T-helper 9 cell (primary cell): ENCODE results near the gene MYBPC3.

Experiments used
- DNase-seq: peaks from one replicate; pipeline ENCODE4 v3.0.0-alpha.2; 2020

Gene MYBPC3

DNA sequence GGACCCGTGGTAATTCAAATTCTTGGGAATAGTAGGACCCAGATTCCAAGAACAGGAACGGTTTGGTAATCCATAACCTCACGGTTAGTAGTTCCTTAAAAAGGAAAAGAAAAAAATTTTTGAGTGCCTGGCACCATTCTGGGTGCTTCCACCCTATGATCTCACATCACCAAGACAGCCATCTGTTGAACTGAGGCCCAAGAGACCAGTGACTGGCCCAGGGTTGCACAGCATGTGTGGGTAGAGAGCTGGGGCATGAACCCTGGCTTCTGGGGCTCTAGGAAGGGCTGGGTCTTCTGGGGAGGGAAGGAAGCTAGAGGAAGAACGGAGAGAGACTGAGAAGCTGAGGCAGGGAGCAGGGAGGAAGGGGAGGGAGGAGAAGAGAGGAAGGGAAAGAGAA lies 30.6 kb upstream of the MYBPC3 start:
- no peak for DNase-seq

DNA sequence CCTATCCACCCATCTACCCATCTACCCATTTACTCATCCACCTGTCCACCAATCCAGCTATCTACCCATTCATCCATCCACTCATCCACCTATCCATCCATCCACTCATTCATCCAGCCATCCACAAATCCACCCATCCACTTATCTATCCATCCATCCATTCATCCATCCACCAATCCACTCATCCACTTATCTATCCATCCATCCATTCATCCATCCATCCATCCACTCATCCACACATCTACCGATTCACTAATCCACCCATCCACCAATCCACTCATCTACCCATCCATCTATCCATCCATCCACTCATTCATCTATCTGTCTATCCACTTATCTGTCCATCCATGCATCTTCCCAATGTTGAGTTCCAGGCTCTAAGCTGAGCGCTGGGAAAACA lies 27.6 kb upstream of the MYBPC3 start:
- DNase-seq: no peak

DNA sequence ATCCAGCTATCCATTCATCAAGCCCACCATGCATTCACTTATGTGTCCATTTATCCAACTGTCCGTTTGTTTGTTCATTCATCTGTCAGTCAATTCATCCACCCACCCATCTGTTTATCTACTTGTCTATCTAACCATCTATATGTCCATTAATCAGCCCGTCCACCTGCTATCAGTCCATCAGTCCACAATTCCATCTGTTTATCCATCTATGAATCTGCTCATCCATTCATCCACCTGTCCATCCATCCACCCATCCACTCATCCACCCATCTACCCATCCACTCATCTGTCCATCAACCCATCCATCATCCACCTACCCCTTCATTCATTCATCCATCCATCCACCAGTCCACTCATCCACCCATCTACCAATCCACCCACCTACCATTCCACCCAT lies 26.8 kb upstream of the MYBPC3 start:
- no peak for DNase-seq

DNA sequence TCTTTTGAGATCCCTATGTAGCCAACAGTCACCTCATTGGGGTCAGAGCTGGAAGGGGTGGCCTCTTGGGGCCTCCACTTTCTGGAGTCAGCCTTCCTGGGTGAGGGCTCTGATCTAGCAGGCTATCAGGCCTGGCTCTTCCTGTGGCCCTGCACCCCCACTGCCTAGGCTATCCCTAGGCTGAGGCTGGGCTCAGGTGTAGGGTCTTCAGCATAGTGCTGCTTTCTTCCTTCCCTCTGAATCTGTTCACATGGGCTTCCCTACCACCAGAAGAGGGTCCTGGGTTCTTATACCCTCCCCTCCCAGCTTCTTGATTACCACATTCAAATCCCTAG lies 26.3 kb upstream of the MYBPC3 start:
- DNase-seq: no peak

DNA sequence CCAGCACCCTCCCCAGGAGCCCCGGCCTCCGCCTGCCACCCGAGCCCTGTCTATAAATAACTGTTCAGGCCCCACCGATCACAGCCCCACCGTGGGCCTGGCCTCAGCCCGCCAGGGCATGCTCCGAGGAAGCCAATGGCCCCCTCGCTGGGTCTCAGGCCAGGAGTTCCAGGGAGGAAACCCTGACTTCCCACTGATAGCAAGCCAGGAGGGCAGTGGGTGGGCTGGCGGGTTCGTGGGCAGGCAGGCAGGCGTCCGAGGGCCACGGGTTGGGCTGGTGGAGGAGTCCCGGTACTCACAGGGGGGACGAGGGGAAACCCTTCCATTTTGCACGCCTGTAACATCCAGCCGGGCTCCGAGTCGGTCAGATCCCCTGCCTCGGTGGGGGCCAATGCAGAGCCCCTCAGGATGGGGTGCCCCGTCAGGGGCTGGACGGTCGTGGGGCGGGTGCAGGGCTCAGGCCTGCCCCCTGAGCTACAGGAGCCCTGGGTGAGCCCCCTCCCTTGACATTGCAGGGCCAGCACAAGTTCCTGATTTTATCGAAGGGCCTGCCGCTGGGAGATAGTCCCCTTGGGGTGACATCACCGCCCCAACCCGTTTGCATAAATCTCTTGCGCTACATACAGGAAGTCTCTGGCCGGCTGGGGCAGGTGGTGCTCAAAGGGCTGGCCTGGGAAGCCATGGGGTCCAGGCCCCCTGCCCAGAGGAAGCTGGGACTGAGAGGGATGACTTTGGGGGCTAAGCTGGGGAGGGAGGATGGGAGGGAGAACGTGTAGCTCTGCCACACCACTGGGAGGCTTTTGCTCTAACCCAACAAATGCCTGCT lies 25.7 kb upstream of the MYBPC3 start, which contains the start of gene SPI1:
TSS of gene SPI1 (minus strand) at position 538 of the 826 bp plus-strand sequence. CDS start at position 344, 194 bp downstream.
- no peak for DNase-seq

DNA sequence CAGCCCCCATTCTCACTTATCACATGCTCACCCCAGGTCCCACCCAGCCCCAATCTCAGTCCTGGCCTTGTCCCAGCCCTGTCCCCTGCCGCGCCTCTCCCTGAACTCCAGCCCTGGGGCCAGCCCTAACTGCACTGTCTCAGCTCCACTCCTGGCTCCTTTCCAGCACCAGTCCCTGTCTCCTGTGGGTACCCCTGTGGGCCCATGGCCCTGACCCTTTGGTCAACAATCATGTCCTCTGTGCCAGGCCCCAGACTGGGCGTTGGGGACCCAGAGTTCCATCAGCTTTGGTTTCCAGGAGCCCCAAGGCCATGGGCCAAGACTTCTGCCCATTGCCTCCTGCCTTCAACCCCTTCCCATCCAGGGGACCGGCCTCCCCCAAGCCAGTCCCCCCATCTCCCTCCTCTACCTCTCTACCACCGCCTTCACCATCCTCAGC lies 25.1 kb upstream of the MYBPC3 start:
- DNase-seq: no peak

DNA sequence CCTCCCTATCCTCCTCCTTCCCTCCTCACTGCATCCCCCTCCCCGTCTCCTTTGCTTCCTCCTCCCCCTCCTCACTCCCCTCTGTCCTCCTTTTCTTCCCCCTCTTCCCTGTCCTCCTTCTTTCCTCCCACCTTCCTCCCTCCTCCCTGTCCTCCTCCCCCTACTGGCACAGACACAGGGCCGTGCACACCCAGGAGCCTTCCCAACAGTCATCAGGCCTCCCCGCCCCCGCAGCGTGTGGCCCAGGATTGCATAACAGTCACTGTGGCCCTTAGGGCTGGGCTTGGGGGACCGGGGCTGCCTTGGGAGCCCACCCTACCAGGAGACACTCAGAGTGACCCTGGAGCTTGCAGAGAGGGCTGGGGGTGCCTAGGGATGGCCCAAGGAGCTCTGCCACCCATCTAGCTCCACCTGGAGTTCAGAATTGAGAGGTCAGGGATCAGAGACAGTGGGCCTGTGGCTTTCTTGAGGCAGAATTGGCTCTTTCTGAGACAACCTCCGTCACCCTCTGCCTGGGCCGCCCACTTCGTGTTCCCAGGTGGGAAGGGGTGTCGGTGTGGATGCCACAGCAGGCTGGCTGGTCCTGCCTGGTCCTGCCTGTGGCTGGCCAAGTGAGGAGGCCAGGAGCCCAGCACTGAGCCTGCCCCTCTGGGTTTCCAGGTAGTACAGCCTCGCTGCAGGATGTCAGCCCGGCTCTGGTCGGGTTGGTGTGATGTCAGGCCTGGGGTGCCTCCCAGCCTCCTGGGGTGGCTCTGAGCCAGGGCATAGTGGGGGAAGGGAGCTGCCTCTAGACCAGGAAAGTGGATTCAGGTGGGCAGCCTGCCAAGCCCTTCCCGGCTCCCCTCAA lies 24.2 kb upstream of the MYBPC3 start:
- no peak for DNase-seq

DNA sequence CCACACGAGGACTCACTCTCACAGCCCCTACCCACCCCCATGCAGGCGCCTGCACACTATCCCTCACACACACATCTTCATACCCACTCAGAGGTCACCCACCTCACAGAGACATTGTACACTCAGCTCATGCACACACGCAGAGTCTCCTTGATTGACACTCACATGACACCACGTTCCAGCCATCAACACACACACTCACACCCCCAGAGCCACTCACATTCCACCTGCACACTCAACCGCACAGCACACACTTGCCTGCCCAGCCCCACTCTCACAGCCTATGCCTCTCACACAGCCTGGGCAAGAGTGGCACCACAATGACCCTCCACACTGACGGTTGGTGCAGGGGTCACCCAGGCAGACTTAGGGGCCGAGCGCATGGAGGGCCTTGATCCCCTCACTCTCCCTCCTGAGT lies 23.6 kb upstream of the MYBPC3 start:
- DNase-seq: no peak

DNA sequence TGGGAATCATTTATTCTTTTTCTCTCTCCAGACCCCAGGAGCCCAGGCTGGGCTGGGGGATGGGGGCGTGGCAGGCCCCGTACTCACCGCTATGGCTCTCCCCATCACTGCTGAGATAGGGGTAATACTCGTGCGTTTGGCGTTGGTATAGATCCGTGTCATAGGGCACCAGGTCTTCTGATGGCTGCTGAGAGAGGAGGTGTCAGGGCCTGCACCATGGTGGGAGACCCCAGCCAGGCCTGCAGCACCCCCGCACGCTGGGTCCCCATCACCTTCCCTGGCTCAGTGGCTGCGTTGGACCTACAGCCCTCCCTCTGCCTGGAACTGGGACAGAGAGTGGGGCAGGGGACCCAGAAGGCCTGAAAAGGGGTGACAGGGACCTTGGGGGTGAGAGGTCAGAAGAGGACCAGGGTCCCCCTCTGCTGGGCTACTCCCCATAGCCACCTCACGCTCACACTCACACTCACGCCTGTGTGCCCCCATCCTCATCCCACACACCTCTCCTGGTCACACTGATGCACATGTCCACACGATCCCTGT lies 23.1 kb upstream of the MYBPC3 start:
- no peak for DNase-seq

DNA sequence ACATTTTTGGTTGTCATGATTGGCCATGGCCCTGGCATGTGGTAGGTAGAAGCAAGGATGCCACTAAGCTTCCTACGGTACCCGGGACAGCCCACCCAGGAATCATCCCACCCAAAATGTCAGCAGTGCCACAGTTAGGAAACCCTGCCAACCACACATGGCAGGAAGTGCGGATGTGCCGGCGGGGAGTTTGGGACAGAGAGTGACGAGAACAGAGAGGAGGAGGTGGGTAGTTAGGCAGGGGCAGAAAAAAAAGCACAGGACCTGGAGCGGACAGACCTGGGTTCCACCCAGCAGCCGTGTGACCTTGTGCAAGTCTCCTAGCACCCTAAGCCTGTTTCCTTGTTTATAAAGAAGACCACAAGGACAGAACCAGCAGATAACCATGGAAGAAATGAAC lies 22.5 kb upstream of the MYBPC3 start:
- DNase-seq: no peak

DNA sequence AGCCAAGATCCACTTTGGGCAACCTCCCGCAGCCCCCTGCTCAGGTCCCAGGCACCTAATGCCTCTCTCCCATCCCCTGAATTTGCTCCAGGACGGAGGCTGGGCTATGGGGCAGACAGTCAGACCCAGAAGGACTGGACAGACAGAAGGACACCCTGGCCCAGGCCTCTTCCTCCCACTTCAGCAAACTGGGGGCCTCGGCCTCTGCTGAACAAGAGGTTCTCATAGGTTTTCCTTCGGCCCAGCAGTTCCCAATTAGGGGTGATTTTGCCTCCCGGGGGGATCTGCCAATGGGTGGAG lies 22.2 kb upstream of the MYBPC3 start:
- no peak for DNase-seq

DNA sequence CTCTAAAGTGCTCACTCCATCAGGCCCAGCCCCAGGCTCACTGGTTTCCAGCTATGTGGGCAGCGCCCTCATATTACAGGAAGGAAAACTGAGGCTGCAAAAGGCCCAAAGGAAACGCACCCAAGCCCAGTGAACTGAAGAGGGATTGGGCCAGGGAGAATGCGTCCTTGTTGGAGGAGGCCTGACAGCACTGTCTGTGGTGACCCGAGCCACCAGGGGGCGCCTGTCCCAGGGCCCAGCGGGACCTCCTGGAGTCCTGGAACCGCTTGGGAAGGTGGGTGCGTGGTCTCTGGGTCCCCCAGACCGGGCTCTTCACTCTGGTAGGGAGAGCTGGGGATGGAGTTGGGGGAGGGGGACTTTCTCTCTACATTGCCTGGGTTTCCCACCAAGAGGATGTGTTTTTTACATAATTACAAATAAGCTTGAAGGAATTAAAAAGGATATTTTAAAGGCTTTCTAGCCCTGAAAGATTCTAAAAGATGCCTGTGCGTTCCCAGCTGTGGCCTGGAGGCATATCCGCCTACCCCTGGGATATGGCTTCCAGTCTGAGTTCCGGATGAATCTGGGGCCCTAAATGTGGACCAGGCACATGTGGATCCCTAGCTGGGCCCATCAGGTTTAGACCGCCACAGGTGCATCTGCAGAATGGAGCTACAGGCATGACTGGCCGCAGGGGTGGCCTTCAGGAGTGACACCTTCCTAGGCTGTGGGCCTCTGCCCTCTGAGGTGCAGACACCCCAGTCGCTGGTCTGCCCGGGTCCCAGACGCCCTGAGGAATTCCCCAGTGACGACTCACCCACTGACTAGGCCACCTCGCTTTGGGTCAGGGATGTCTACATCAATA lies 21.6 kb upstream of the MYBPC3 start:
- peak; percentile 89 for DNase-seq

DNA sequence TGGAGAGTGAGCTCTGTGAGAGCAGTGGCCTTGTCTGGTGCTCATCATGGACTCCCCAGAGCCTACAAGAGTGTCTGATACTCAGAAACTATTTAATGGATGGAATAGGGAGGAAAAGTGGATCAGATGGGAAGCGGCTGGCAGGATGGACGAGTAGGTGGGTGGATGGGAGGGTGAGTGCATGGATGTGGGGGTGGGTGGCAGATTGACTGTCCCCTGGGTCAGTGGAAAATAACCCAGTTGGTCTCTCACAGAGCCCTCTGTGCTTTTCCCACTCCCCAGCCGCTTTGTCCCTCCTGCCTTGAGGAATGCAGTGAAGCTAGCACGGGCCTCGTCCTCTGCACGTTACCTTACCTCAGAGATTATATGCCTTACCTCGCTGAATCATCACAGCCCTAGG lies 19.9 kb upstream of the MYBPC3 start:
- DNase-seq: no peak

DNA sequence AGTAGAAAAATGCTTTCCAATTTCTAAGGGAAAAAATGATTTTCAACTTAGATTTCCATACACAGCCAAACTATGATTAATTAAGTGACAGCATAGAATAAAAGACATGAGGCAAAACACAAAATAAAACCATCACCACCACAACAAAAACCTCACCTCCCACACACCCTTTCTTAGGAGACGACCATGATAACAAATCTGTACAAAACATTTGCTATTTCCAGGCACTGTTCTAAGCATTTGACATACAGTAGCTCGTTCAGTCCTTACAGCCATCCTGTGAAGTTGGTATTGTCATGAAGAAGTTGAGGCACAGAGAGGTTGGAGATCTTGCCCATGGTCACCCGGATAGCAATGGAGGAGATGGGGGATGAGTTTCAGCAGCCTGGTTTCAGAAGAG lies 17.2 kb upstream of the MYBPC3 start:
- DNase-seq: no peak

DNA sequence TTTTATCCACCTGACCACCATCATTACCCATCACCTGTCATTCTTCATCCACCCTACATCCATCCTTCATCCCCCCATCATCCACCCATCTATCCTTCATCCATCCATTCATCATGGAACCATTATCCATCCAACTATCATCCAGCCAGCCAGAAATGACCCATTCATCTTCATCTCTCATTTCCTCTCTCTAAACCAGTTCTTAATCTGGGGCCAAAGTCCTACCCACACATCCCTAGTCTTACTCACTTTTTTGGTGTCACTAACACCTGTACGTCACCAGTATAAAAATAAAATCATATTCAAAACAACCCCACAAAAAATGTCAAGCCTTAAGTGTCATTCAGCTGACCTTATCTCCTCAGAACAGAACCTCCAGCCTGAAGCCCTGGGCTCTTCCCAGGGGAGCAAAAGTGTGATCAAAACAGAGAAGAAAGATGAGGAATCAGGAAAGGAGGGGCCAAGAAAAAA lies 13.6 kb upstream of the MYBPC3 start:
- DNase-seq: no peak

DNA sequence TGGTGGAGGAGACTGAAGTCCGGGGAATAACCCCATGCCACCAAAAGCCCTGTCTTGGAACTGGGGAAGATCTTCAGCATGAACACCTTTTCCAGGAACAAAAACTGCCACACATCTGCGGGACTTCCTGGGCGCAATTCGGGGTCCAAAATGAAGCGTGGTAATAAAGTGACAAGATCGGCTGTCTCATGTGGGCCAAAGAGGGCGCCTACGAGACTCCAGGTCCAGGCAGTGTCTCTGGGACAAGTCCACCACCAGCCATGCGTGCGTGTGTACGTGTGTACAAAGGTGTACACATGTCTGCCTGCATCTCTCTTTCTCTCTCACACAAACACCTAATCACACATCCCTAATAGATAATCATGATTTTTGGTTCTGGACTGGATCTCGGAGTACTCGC lies 8.9 kb upstream of the MYBPC3 start:
- DNase-seq: no peak

DNA sequence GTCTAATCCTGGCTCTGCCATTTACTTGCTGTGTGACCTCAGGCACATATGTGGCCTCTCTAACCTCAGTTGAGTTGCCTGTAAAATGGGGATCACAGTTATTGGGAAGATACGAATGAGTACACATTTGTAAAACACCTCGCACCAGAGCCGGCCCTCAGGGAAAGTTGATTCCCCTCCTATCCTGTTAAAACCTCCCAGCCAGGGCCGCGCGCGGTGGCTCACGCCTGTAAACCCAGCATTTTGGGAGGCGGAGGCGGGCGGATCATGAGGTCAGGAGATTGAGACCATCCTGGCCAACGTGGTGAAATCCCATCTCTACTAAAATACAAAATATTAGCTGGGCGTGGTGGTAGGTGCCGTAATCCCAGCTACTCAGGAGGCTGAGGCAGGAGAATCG lies 7.8 kb upstream of the MYBPC3 start:
- no peak for DNase-seq

DNA sequence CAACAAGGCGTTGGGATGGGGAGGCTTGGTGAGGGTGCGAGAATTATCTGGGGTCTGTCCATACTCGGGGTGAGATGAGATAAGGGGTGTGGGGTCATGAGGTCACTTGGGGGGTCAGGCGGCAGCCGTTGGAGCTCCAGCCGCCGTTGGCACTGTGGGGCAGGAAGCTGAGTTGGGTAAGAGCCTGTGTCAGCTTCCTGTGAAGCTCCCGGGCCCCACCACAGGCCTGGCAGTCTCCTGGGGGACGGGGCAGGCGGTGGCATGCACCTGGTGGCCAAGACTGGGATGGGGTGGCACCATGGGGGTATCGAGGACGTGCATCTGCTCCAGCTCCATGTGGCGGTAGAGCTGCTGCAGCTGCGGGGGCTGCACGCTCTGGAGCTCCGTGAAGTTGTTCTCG lies 7.1 kb upstream of the MYBPC3 start:
- DNase-seq: no peak

DNA sequence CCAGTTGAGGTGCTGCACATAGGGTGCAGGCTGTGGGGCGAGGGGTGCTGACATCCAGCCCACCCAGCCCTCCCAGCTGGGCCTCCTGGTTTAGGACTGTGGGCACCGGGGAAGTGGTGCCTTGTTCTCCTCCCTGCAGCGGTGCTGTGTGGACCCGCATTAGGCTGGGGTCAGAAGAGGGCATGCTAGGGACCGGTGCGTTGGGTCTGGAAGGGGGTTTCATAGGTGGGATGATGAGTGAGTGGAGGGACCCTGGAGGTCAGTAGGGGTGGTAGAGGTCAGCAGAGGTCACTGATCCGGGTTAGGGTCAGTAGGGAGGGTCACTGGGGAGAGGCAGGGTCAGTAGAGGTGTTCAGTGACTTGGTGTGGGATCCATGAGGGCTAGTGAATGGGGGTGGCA lies 6.7 kb upstream of the MYBPC3 start:
- no peak for DNase-seq

DNA sequence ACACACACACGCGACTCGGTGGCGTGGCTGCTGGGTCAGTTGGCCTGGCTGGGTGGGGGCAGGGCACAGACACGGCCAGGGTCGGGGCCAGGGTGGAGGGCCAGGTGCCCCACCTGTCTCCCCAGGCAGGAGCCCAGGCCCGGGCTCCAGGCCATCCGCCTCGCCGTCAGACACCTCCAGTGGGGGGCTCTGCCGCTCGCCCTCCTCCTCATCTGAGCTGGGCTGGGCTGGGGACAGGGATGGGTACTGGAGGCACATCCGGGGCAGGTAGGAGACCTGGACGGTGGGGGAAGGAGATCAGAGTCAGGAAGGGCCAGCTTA lies 6.2 kb upstream of the MYBPC3 start:
- no peak for DNase-seq

DNA sequence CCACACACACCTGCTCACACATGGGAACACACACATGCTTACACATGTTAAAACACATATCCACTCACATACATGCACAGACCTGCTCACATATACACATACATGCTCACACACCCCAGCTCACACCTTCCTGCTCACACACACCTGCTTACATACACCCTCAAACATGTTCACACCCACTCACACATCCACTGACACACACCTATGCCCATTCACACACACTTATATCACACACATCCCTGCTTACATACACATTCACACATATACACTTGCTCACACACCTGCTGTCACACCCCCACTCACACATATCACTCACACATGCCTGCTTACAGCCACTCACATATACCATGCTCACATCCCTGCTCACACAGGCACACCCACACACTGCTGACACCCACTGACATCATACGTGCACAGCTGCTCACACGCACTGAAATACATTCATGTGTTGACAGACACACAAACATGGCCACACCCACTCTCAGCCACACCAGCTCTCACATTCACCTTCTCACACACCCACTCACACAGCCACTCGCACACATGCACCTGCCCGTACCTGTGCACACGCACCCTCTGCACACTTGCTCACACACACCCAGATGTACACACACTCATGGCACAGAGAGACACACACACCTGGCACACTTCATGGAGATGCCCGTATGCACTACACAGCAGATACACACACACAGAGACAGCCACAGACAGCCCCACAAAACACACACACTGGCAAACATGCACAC lies 5.7 kb upstream of the MYBPC3 start:
- no peak for DNase-seq

DNA sequence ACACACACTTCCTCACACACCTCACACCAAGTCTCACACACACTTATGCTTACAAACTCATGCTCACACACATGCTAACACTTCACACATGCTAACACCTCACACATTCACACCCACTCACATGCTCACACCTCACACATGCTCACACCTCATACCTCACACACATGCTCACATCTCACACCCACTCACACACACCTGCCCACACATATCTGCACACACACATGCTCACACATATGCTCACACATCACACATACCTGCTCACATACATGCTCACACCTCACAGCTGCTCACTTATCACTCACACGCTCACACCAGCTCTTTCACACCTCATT lies 4.5 kb upstream of the MYBPC3 start:
- no peak for DNase-seq
